MCF 10A (cell line): ENCODE measurements around the gene RNF175. TPM values are rescaled to one million over a fixed set of nuclear protein-coding genes. Genes with fewer than 3 reads are reported as not detected.

Source experiments
- BruUV-seq: library from RNA; stranded (reverse); fragments of 400-500 nt; replicated peaks from 2 replicates; lab custom pipeline; 2021; lab: Mats Ljungman, UMichigan
- CTCF ChIA-PET: fragments of 300-600 bp; sonication (Branson Sonifier 250); formaldehyde crosslinking; extraction: SDS; loops from one replicate; lab custom pipeline; 2021; ENCODE audit warnings: antibody characterized with exemption, inconsistent platforms; lab: Yijun Ruan, JAX
- POLR2A ChIA-PET: fragments of 300-600, 350-650 bp; sonication (Branson Sonifier 250); formaldehyde crosslinking; extraction: SDS; loops from one replicate; lab custom pipeline; 2020; ENCODE audit warnings: antibody characterized with exemption, inconsistent platforms; lab: Yijun Ruan, JAX
- DNase-seq: peaks from one replicate; pipeline ENCODE4 v3.0.0-alpha.2; 2018; ENCODE audit not compliant: unreplicated experiment
- H3K27ac Mint-ChIP-seq: one replicate; pipeline ENCODE4 v1.8.0; 2022; ENCODE audit warnings: mild to moderate bottlenecking, low read depth, mixed read lengths; ENCODE audit not compliant: unreplicated experiment
- H3K27me3 Mint-ChIP-seq: one replicate; pipeline ENCODE4 v1.8.0; 2022; ENCODE audit warnings: mixed read lengths; ENCODE audit not compliant: insufficient read depth, unreplicated experiment
- H3K36me3 Mint-ChIP-seq: one replicate; pipeline ENCODE4 v1.8.0; 2022; ENCODE audit warnings: mild to moderate bottlenecking, moderate library complexity, mixed read lengths; ENCODE audit not compliant: insufficient read depth, unreplicated experiment
- H3K4me1 Mint-ChIP-seq: one replicate; pipeline ENCODE4 v1.8.0; 2022; ENCODE audit warnings: mixed read lengths; ENCODE audit not compliant: insufficient read depth, unreplicated experiment
- H3K4me3 Mint-ChIP-seq: one replicate; pipeline ENCODE4 v1.8.0; 2022; ENCODE audit warnings: mild to moderate bottlenecking, moderate library complexity, mixed read lengths; ENCODE audit not compliant: unreplicated experiment
- H3K9me3 Mint-ChIP-seq: one replicate; pipeline ENCODE4 v1.8.0; 2022; ENCODE audit warnings: mixed read lengths; ENCODE audit not compliant: unreplicated experiment
- intact Hi-C: fragments of 100-400 bp; cut with micrococcal nuclease; formaldehyde crosslinking; loops from 2 replicates; pipeline ENCODE4 v1.14.1; 2022
- total RNA-seq: library from RNA; stranded (reverse); gene quantifications from 2 replicates; pipeline ENCODE4 v1.2.3, GENCODE V29; 2022
- TF ChIP-seq, protein P1 (sequence below): fragments of 200-600 bp; IDR thresholded peaks from one replicate; pipeline ENCODE4 v1.8.0; 2022; ENCODE audit warnings: antibody characterized with exemption, mild to moderate bottlenecking; ENCODE audit not compliant: unreplicated experiment

Gene RNF175
- total RNA-seq, 1 experiment from 2014 or later: 0.42 TPM

DNA sequence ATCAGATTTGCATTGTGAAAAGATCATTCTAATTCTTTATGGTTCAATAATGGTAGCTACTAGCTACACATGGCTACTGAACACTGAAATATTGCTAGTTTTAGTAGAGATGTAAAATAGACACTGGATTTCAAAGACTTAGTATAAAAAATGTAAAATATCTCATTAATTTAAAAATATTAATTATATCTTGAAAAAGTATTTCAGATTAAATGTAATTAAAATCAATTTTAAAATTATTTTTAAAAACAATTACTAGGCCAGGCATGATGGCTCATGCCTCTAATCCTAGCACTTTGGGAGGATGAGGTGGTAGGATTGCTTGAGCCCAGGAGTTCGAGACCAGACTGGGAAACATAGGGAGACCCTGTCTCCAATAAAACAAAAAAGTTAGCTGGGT lies 96.2 kb downstream of the RNF175 start:
- Mint-ChIP-seq H3K27me3 (no peaks in the 10 kb centered on the region), H3K27ac (no peak overlapping the region), H3K4me3 (no peak overlapping the region), H3K4me1 (peaks cover 23% of the 10 kb centered on the region), H3K36me3 (no peaks in the 10 kb centered on the region), H3K9me3 (peaks cover 14% of the 10 kb centered on the region)
- no peak for DNase-seq
- TF ChIP-seq, protein P1, sequence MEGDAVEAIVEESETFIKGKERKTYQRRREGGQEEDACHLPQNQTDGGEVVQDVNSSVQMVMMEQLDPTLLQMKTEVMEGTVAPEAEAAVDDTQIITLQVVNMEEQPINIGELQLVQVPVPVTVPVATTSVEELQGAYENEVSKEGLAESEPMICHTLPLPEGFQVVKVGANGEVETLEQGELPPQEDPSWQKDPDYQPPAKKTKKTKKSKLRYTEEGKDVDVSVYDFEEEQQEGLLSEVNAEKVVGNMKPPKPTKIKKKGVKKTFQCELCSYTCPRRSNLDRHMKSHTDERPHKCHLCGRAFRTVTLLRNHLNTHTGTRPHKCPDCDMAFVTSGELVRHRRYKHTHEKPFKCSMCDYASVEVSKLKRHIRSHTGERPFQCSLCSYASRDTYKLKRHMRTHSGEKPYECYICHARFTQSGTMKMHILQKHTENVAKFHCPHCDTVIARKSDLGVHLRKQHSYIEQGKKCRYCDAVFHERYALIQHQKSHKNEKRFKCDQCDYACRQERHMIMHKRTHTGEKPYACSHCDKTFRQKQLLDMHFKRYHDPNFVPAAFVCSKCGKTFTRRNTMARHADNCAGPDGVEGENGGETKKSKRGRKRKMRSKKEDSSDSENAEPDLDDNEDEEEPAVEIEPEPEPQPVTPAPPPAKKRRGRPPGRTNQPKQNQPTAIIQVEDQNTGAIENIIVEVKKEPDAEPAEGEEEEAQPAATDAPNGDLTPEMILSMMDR: no peak
- no TSS peak for BruUV-seq
- ChIA-PET POLR2A (interaction anchor here (1.1 kb wide), 2 partner anchors 12 to 13 kb away, joined by 3 read pairs; no protein-coding TSS in a partner anchor), CTCF (interaction anchor here (2.4 kb wide), 1 partner anchor 86 kb away, joined by 13 read pairs; no protein-coding TSS in a partner anchor)
- intact Hi-C loops: no loop called here

DNA sequence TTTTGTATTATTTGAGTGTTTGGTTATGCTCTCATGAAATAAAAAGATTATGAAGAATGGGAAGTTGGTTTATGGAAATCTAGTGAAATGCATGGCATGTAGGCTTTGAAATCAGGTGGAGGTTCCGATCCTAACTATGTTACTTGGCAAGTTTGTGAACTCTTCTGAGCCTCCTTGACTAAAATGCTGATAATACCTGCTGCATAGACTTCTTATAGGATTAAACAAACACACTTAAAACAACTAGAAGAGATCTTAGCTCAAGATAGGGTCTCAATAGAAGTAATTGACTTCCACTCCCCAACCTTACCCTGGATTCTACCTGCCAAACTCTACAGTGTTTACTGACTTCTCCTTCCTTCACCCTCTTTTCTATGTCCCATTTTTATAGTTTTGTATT lies 97.9 kb downstream of the RNF175 start:
- no peak for DNase-seq
- TF ChIP-seq, protein P1: no peak
- peaks cover 13% of the 10 kb centered on the region for H3K4me1 Mint-ChIP-seq
- no peak overlapping the region for H3K4me3 Mint-ChIP-seq
- BruUV-seq: no TSS peak
- H3K9me3 Mint-ChIP-seq: peaks cover 14% of the 10 kb centered on the region
- POLR2A ChIA-PET: interaction anchor here (1.0 kb wide), 1 partner anchor 15 kb away, joined by 4 read pairs; no protein-coding TSS in a partner anchor
- CTCF ChIA-PET: interaction anchor here (0.7 kb wide), 1 partner anchor 715 kb away, joined by 3 read pairs; no protein-coding TSS in a partner anchor
- H3K36me3 Mint-ChIP-seq: no peaks in the 10 kb centered on the region
- H3K27ac Mint-ChIP-seq: no peak overlapping the region
- H3K27me3 Mint-ChIP-seq: no peaks in the 10 kb centered on the region
- intact Hi-C loops: no loop called here

DNA sequence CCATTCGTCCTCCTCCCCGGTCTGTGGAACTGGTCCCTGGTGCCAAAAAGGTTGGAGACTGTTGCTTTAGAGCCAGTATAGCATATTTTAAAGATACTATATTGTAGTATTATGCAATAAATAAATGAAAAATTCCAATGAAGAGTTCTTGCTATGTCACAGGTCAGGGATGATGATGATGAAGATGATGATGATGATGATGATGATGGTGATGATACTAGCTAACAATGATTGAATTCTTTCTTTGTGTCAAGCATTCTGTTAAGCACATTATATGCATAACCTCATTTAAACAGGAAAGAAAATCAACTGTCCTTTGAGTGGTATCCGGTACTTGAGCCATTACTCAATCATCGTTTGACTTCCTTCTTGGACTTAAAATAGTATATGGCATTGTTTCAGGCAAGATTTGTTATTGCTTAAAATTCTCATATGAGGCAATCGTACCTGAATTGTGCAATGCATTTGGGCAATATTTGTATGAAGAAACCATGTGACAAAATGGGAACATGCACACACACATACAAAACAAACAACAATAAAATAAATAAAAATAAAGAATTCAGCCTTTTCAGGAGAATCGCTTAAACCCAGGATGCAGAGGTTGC lies 98.5 kb downstream of the RNF175 start:
- ChIA-PET CTCF (interaction anchor here (0.5 kb wide), 1 partner anchor 28 kb away, joined by 4 read pairs; no protein-coding TSS in a partner anchor), POLR2A (interaction anchor here (1.0 to 1.8 kb wide), 2 partner anchors 16 kb away, joined by 4 to 6 read pairs; no protein-coding TSS in a partner anchor)
- Mint-ChIP-seq H3K36me3 (no peaks in the 10 kb centered on the region), H3K27ac (no peak overlapping the region), H3K9me3 (peaks cover 14% of the 10 kb centered on the region), H3K4me1 (peaks cover 17% of the 10 kb centered on the region), H3K27me3 (no peaks in the 10 kb centered on the region), H3K4me3 (no peak overlapping the region)
- TF ChIP-seq, protein P1: no peak
- no TSS peak for BruUV-seq
- intact Hi-C loops: no loop called here
- peak; percentile 93 for DNase-seq

Other genes with a start within 250 kb of the RNF175 start
- 0.23 and 0.49 TPM in 2 replicates for gene TLR2, start 75.7 kb downstream of the RNF175 start, total RNA-seq
- not detected in 2 replicates for gene SFRP2, start 29.1 kb upstream of the RNF175 start, total RNA-seq